Duodenal mucosa (tissue), 2 donors: Measurements from ENCODE around the gene FAM107A.

Experiments
- H3K27ac ChIP-seq: one replicate; pipeline ENCODE4 v1.7.0; 2013; ENCODE audit warnings: low read depth, low read length
- H3K27me3 ChIP-seq, 2 donors: one replicate each; pipeline ENCODE4 v1.7.0; 2013; ENCODE audit warnings: low read length in 2 of 2, control low read depth in 1 of 2; ENCODE audit not compliant: insufficient read depth in 2 of 2, control insufficient read depth in 1 of 2
- H3K36me3 ChIP-seq, 2 donors: one replicate each; pipeline ENCODE4 v1.7.0; 2013; ENCODE audit warnings: low read length in 2 of 2, control low read depth in 1 of 2; ENCODE audit not compliant: insufficient read depth in 2 of 2, control insufficient read depth in 1 of 2
- H3K4me1 ChIP-seq, 2 donors: one replicate each; pipeline ENCODE4 v1.7.0; 2013; ENCODE audit warnings: low read length in 2 of 2, control low read depth in 1 of 2; ENCODE audit not compliant: insufficient read depth in 2 of 2, control insufficient read depth in 1 of 2
- H3K4me3 ChIP-seq, 2 donors: one replicate each; pipeline ENCODE4 v1.7.0; 2013; ENCODE audit warnings: low read length in 2 of 2, low read depth in 1 of 2
- H3K9ac ChIP-seq, 2 donors: one replicate each; pipeline ENCODE4 v1.7.0; 2013; ENCODE audit warnings: low read length in 2 of 2, low read depth in 1 of 2
- H3K9me3 ChIP-seq, 2 donors: one replicate each; pipeline ENCODE4 v1.7.0; 2013; ENCODE audit warnings: low read length in 2 of 2, control low read depth in 1 of 2; ENCODE audit not compliant: control insufficient read depth in 1 of 2

FAM107A gene

GRCh38 chr3:58578873-58579272 lies 1.7 kb upstream of the FAM107A start:
- Histone ChIP-seq H3K9me3 (no peaks in the 10 kb centered on the region), H3K27ac (no peak overlapping the region), H3K36me3 (no peaks in the 10 kb centered on the region), H3K4me3 (no peak overlapping the region), H3K9ac (no peak overlapping the region), H3K27me3 (no peaks in the 10 kb centered on the region), H3K4me1 (no peaks in the 10 kb centered on the region)

- H3K9me3 ChIP-seq = no peaks in the 10 kb centered on the region
- no peaks in the 10 kb centered on the region for H3K27me3 ChIP-seq
- H3K9ac ChIP-seq = no peak overlapping the region
- no peaks in the 10 kb centered on the region for H3K4me1 ChIP-seq
- H3K36me3 ChIP-seq = no peaks in the 10 kb centered on the region
- H3K27ac ChIP-seq = peak overlapping the region; percentile 34
- H3K4me3 ChIP-seq = peak overlapping the region in 1 of 2 donors; percentile 23
These were observed 475 bp downstream of the FAM107A start for GRCh38 chr3:58576716-58577115.

GRCh38 chr3:58575971-58576652 lies 1.1 kb downstream of the FAM107A start:
- Histone ChIP-seq H3K4me1 (no peaks in the 10 kb centered on the region), H3K9ac (no peak overlapping the region), H3K27ac (no peak overlapping the region), H3K4me3 (peak overlapping the region in 1 of 2 donors; percentile 23), H3K36me3 (no peaks in the 10 kb centered on the region), H3K27me3 (no peaks in the 10 kb centered on the region), H3K9me3 (no peaks in the 10 kb centered on the region)

- Histone ChIP-seq H3K4me3 (no peak overlapping the region), H3K36me3 (no peaks in the 10 kb centered on the region), H3K27ac (no peak overlapping the region), H3K27me3 (no peaks in the 10 kb centered on the region), H3K9ac (no peak overlapping the region), H3K4me1 (no peaks in the 10 kb centered on the region), H3K9me3 (no peaks in the 10 kb centered on the region)
These were observed 2.5 kb downstream of the FAM107A start for GRCh38 chr3:58574682-58575081.

- Histone ChIP-seq H3K36me3 (no peaks in the 10 kb centered on the region), H3K27me3 (no peaks in the 10 kb centered on the region), H3K4me3 (no peak overlapping the region), H3K4me1 (no peaks in the 10 kb centered on the region), H3K9me3 (no peaks in the 10 kb centered on the region), H3K9ac (no peak overlapping the region), H3K27ac (no peak overlapping the region)
These were observed 3.1 kb downstream of the FAM107A start for GRCh38 chr3:58574106-58574505.

GRCh38 chr3:58573640-58574039 lies 3.6 kb downstream of the FAM107A start:
- H3K27ac ChIP-seq = no peak overlapping the region
- H3K27me3 ChIP-seq = no peaks in the 10 kb centered on the region
- H3K4me1 ChIP-seq = peaks cover 3% of the 10 kb centered on the region in 2 donors
- H3K9ac ChIP-seq = no peak overlapping the region
- no peaks in the 10 kb centered on the region for H3K9me3 ChIP-seq
- no peak overlapping the region for H3K4me3 ChIP-seq
- H3K36me3 ChIP-seq = no peaks in the 10 kb centered on the region

GRCh38 chr3:58572634-58573230 lies 4.5 kb downstream of the FAM107A start:
- H3K9ac ChIP-seq = no peak overlapping the region
- no peaks in the 10 kb centered on the region for H3K27me3 ChIP-seq
- H3K9me3 ChIP-seq = no peaks in the 10 kb centered on the region
- no peaks in the 10 kb centered on the region for H3K36me3 ChIP-seq
- no peak overlapping the region for H3K4me3 ChIP-seq
- H3K4me1 ChIP-seq = peaks cover 4% of the 10 kb centered on the region in 2 donors
- H3K27ac ChIP-seq = no peak overlapping the region

- Histone ChIP-seq H3K4me1 (peaks cover 4% of the 10 kb centered on the region in 2 donors), H3K4me3 (no peak overlapping the region), H3K27ac (no peak overlapping the region), H3K9me3 (no peaks in the 10 kb centered on the region), H3K9ac (no peak overlapping the region), H3K36me3 (no peaks in the 10 kb centered on the region), H3K27me3 (no peaks in the 10 kb centered on the region)
These were observed 5.1 kb downstream of the FAM107A start for GRCh38 chr3:58572013-58572633.

GRCh38 chr3:58570851-58571250 lies 6.3 kb downstream of the FAM107A start:
- Histone ChIP-seq H3K27ac (no peak overlapping the region), H3K4me3 (no peak overlapping the region), H3K9ac (no peak overlapping the region), H3K9me3 (no peaks in the 10 kb centered on the region), H3K4me1 (peaks cover 9 to 11% of the 10 kb centered on the region in 2 donors), H3K27me3 (no peaks in the 10 kb centered on the region), H3K36me3 (no peaks in the 10 kb centered on the region)

- H3K9ac ChIP-seq = no peak overlapping the region
These were observed 7.7 kb downstream of the FAM107A start for GRCh38 chr3:58569287-58570001.

More at GRCh38 chr3:58569287-58570001, 7.7 kb downstream of the FAM107A start:
- H3K4me3 ChIP-seq = no peak overlapping the region
- no peaks in the 10 kb centered on the region for H3K27me3 ChIP-seq
- H3K36me3 ChIP-seq = no peaks in the 10 kb centered on the region
- peaks cover 11 to 12% of the 10 kb centered on the region in 2 donors for H3K4me1 ChIP-seq
- no peaks in the 10 kb centered on the region for H3K9me3 ChIP-seq
- no peak overlapping the region for H3K27ac ChIP-seq
